G401.6 (cell line): ENCODE results near the gene AMDHD2.
"Not testable (repeated sequence)": the region's sequence is repeated elsewhere in the genome, so short reads cannot be mapped to it uniquely, and the experiment has no call there.

Experiments used
- FAIRE-seq: peaks from 2 replicates; lab custom pipeline; 2012; peaks lifted over from hg19 to GRCh38; lab: Jason Lieb, UNC

AMDHD2 gene

DNA sequence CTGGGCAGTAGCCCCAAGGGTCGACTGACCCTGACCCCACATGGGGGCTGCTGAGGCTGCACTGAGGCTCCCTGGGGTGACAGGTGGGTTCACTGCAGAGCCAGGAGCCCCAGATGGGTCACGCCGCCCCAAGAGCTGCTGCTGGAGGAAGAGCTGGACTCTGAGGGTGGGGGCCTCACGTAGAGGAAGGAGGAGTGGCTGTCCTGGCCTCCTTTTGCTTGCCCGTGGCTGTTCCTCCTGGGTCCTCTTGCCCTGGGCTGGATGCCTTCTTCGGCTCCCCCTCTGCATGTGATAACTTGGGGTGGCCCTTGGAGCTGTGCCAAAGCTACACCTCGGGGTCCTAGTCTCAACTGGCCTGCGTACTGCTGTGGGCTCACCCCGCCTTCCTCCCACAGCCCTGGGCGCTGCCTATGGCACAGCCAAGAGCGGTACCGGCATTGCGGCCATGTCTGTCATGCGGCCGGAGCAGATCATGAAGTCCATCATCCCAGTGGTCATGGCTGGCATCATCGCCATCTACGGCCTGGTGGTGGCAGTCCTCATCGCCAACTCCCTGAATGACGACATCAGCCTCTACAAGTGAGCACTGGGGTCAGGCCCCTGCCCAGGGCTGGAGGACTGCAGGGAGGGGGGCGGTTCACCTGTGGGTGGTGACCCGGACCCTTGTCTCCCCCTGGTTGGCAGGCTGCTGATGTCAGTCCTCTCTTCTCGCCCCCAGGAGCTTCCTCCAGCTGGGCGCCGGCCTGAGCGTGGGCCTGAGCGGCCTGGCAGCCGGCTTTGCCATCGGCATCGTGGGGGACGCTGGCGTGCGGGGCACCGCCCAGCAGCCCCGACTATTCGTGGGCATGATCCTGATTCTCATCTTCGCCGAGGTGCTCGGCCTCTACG lies 1.1 kb upstream of the AMDHD2 start:
- FAIRE-seq: no peak

- no peak for FAIRE-seq
Observed at GRCh38 chr16:2519711-2520080, 475 bp upstream of the AMDHD2 start.

GRCh38 chr16:2520784-2521531 lies 787 bp downstream of the AMDHD2 start:
- FAIRE-seq: no peak

DNA sequence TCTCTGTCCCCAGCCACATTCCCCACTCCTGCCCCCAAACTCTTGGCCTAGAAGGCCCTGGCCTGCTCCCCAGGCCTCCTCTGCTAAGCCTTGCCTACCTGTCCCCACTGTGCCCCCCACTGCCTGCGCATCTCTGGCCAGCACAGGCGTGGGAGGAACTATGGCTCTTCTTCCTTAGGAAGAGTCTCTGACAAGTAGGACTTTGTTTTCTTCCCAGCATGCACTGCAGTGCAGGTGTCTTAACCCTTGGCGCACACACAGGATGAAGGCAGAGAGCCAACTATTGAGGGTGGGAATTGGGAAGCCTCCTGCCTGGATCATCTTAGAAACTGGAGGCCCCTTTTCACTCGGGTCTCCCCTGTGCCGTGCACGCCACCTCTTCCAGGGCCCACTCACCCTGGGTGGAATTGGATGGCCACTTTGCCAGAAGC lies 3.6 kb downstream of the AMDHD2 start:
- FAIRE-seq: no peak

DNA sequence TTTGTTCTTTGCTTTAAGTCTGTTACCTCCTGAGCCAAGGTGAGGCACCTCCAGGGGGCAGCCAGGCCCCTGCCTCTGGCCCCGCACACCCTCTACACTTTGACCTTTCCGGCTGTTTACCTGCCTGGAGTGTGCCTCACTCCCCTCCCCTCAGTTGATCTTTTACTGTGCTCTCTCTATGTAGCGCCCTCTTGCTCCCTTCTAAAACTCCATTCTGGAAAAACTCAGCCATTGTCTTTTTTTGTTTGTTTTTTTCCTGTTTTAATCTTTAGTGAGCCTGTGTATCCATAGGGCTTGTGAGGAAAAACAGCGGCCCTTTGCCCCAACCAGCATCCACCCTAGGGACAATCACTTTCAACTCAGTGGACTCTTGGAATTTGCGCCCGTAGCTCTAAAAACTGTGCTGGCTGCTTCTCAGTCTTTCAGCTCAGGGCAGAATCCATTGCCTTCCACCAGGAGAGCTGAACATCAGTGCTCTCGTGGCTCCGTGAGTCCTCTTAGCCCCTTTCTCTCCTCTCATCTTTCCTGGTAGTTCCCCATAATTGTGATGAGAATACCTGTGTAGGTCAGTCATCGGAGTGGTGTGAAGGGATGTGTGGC lies 4.3 kb downstream of the AMDHD2 start:
- FAIRE-seq: no peak

GRCh38 chr16:2526135-2526534 lies 6.0 kb downstream of the AMDHD2 start:
- FAIRE-seq: no peak

DNA sequence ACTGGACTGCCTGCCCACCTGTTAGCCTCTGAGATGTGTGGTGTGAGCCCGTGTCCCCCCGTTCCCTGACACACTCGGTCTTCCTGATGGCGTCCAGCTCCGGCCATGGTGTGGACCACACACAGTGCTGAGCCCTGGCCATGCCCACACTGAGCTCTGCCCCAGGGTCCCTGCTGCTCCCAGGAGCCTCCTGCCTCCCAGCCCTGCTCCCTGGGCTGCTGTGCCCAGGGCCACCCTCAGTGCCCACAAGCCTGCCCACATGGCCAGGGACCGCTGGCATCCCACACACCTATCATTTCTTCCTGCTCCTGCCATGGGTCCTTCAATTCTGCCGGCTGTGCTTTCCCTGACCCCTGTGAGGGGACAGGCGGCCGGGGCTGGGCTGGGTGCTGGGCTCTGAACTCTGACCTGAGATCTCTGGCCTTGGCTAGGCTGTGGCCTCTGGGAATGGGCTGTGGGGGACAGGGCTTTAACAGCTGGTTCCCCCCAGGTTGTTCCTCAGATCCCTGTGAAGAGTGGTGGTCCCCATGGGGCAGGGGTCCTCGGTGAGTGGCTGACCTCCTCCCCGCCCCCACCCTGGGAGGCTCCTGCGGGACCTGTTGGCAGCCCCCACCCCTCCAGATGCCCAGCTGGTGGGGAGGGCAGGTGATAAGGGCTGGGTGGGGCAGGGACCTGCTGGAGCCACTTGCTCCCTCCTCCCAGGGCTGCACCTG lies 7.1 kb downstream of the AMDHD2 start:
- FAIRE-seq: no peak

DNA sequence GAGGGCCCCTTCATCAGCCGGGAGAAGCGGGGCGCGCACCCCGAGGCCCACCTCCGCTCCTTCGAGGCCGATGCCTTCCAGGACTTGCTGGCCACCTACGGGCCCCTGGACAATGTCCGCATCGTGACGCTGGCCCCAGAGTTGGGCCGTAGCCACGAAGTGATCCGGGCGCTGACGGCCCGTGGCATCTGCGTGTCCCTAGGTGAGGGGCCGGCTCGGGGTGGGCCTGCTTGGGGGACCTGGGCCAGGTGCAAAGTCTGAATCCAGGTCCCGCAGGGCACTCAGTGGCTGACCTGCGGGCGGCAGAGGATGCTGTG lies 7.6 kb downstream of the AMDHD2 start:
- FAIRE-seq: no peak

- FAIRE-seq: no peak
Observed at GRCh38 chr16:2528161-2529060, 8.2 kb downstream of the AMDHD2 start.

DNA sequence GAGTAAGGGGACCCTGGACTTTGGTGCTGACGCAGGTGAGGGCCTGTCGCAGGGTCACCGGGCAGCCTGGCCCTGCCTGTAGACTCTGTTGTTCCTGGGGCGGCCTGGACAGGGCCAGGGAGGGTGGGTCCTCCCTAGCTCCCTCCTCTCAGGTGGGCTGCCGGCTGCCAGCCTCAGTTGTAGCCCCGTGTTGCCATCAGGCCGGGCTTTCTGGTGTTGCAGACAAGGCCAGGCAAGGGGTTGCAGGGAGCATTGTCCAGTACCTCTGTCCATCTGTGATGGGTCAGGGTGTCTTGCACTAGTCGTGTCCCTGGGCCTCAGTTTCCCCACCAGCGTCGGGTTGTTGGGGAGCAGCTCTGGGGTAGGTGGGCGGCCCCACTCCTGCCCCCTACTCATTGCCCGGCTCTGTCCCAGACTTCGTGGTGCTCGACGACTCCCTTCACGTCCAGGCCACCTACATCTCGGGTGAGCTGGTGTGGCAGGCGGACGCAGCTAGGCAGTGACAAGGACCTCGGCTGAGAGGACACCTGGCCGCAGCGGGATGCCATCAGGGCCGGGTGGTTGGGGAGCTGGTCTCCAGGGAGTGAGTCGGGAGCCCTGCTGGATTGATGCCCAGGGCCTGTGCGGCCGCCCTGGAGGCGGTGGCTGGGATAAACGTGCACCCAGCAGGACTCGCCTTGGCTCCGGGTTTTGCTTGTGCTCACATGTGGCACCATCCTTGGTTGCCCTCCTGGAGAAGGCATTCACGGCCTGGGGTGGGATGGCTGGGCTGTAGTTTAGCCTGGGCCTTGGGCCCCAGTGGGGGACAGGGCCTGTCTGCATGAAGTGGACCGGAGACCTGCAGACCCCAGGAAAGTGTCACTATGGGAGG lies 9.1 kb downstream of the AMDHD2 start:
- no peak for FAIRE-seq

GRCh38 chr16:2529961-2530628 lies 9.9 kb downstream of the AMDHD2 start:
- FAIRE-seq: no peak

DNA sequence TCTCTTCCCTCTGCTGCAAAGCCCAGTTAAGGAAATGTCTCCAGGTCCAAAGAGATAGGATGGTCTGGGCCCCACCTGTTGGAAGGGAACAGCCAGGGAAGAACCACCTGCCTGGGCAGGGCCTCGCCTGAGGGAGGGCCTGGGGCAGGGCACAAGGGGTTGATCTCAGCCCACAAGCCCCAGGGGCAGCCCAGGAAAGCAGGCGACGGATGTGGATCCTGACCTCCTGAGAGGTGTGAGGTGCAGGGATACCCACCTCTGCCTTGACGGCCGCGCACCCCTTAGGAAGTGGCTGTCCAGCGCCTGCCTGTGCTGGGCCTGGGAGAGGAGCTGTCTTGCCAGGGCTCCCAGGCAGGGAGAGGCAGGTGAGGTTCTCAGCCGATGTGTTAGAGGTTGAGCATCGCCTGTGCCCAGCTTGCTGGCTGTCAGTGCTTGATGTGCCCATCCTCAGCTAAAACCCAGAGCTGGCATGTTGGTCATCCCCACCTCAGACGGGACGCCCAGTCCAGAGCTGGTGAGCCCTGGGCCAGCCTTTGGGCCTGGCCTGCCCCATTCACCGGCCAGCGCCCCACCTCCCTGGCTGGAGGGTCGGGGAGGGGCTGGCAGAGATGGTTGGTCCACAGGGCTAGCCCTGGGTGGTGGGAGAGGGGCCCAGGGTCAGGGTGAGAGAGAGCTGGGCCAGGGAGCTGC lies 10.6 kb downstream of the AMDHD2 start:
- FAIRE-seq: no peak

DNA sequence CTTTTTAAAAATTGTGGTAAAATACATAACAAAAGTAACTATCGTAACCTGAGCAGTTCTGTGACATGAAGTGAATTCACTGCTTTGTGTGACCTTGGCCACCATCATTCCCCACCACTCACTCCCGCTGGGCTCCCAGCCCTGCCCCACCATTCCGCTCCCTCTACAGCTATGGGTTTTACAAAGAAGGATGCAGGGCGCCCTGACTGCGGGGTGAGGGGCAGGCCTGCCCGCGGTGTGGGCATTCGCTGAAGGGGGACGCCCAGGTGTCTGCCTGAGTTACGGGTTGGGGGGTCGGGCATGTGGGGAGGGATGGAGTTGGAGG lies 11.2 kb downstream of the AMDHD2 start, which contains the start of gene CEMP1:
Gene CEMP1 (minus strand): TSS at position 38 of the 325 bp plus-strand sequence. CDS start 335 bp downstream, outside the sequence.
- no peak for FAIRE-seq

DNA sequence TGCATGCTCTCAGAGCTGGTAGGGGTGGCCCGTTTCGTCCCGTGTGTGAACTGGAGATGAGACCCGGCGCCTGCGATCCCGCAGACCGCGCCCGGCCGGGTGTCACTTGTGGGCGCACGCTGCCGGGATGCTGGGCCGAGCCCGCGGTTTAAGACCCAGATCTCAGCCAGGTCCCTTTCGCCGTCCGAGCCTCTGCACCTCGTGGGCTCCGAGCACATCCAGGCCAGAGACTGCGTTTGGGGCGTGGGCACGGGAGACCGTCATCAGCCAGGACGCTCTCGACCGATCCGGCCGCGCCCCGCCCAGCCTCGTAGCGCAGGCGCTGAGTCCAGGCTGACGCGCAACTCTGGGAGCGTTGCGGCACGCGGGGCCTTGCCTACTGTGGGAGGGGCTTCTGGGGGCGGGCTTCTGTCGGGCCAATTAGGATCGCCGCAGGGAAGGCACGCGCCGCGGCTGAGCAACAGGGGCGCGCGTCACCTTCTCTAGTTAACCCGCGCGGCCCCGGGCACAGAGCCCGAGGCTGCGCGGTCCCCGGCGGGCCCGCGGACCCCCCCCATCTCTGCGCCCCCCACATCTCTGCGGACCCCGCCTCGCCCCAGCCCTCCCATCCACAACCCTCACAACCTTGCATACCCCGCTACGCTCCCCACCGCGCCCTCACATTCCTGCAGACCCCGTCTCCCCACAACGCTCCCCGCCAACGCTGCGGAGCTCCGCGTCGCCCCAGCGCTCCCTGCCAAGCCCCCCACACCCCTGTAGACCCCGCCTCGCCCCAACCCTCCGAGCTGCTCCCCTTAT lies 11.7 kb downstream of the AMDHD2 start:
- FAIRE-seq: peak; percentile 97

DNA sequence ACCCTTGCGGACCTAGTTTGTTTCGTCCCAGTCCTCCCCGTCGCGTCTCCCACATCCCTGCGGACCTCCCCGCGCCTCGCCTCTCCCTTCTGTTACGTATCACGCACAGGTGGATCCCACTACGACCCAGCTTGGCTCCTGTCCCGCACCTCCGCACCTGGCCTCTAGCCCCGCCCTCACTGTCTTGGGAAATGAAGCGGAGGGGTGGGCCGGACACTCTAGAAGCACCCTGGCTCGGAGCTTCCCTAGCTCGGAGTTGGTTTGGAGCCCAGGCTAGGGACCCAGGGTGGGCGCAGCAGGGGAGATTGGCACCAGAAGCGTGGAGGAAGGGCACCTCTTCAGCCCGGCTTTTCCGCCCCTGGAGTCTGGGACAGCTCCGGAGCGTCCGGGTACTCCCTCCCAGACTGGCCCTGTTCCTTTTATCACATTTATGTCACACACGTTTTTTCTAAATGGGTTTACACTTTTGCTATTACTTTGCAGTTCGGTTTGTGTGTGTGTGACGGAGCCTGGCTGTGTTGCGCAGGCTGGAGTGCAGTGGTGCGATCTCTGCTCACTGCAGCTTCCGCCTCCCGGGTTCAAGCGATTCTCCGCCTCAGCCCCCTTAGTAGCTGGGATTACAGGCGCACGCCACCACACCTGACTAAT lies 12.4 kb downstream of the AMDHD2 start:
- FAIRE-seq: no peak

DNA sequence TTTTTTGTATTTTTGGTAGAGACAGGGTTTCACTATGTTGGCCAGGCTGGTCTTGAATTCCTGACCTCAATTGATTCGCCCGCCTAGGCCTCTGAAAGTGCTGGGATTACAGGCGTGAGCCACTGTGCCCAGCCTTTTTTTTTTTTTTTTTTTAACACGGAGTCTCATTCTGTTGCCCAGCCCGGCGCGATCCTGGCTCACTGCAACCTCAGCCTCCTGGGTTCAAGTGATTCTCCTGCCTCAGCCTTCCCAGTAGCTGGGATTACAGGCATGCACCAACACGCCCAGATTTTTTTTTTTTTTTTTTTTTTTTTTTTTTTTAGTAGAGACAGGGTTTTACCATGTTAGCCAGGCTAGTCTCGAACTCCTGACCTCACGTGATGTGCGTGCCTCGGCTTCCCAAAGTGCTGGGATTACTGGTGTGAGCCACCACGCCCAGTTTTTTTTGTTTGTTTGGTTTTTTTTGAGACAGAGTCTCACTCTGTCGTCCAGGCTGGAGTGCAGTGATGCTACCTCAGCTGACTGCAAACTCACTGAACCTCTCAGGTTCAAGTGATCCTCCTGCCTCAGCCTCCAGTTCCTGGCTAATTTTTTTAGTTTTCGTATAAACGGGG lies 13.1 kb downstream of the AMDHD2 start:
- FAIRE-seq: not testable (repeated sequence)

DNA sequence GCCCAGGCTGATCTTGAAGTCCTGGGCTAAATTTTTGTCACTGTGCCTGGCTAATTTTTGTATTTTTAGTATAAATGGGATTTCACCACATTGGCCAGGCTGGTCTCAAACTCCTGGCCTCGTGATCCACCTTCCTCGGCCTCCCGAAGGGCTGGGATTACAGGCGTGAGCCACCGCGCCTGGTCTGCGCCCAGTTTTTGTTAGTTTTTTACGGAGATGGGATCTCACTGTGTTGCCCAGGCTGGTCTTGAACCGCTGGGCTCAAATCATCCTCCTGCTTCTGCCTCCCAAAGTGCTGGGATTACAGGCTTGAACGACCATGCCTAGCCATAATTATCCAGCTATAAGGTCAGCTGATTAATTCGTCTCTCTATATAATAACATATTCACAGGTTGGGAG lies 13.7 kb downstream of the AMDHD2 start:
- no peak for FAIRE-seq

DNA sequence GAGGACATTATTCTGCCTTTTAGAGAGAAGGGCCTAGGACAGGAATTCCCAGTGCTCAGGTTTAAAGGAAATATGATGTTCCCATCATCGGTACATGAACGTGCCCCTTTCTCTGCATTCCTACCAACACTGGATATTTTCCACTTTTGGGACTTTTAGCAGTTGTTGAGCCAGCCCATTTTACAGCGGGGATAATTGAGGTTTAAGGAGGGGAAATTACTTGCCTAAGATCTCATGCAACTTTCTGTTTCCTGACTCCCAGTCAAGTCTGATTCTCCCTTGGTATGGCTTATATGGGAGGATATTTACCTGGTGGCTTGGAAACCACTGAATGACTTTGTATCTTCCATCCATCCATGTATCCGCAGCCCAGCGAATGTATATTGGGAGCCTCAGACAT lies 14.2 kb downstream of the AMDHD2 start:
- not testable (repeated sequence) for FAIRE-seq
